HEK293 (cell line): ENCODE data around the gene RNF10.
A peak's percentile ranks its signal among the peaks of the same experiment; 100 is the strongest.

Experiments used
- CTCF ChIA-PET: fragments of 350-600 bp; formaldehyde crosslinking; extraction: SDS; loops from one replicate; lab custom pipeline; 2021; ENCODE audit warnings: antibody characterized with exemption; lab: Yijun Ruan, JAX
- POLR2A ChIA-PET: fragments of 300-600 bp; formaldehyde crosslinking; extraction: SDS; loops from one replicate; lab custom pipeline; 2020; ENCODE audit warnings: antibody characterized with exemption, inconsistent platforms; lab: Yijun Ruan, JAX
- H3K27ac ChIP-seq: fragments of 200-500 bp; sonication (Bioruptor generic); 2 replicates; pipeline ENCODE4 v1.5.1; 2014; ENCODE audit warnings: low read depth, low read length, control low read depth, inconsistent platforms; ENCODE audit errors: extremely low read depth
- H3K36me3 ChIP-seq, 2 experiments: fragments of 200-500 bp in 1 of 2; sonication (Bioruptor generic) in 1 of 2; 1 replicate in 1 of 2; 2 replicates in 1 of 2; pipeline ENCODE4 v1.5.1; 2014 to 2017; ENCODE audit warnings: inconsistent platforms in 2 of 2, low read length in 2 of 2; ENCODE audit not compliant: control insufficient read depth in 2 of 2, insufficient read depth in 1 of 2
- H3K4me1 ChIP-seq: fragments of 200-500 bp; sonication (Bioruptor generic); 2 replicates; pipeline ENCODE4 v1.5.1; 2014; ENCODE audit warnings: mild to moderate bottlenecking, low read length, inconsistent platforms; ENCODE audit not compliant: control insufficient read depth, insufficient read depth
- H3K4me3 ChIP-seq: 2 replicates; pipeline ENCODE4 v1.5.1; 2011; ENCODE audit warnings: low read depth, mild to moderate bottlenecking, control low read depth, low read length, moderate library complexity
- H3K9me3 ChIP-seq: fragments of 200-500 bp; sonication (Bioruptor generic); 2 replicates; pipeline ENCODE4 v1.5.1; 2014; ENCODE audit warnings: low read depth, low read length, inconsistent platforms; ENCODE audit not compliant: control insufficient read depth, insufficient read depth
- FEZF1 ChIP-seq: fragments of 450-650 bp; formaldehyde crosslinking; IDR thresholded peaks from 2 replicates; pipeline ENCODE4 v1.5.1; 2016; ENCODE audit warnings: missing biosample characterization, missing genetic modification characterization
- HOXD13 ChIP-seq: sonication (generic); formaldehyde crosslinking; IDR thresholded peaks from 2 replicates; pipeline ENCODE4 v1.8.0; 2022; ENCODE audit warnings: missing genetic modification reagents, borderline replicate concordance
- KLF1 ChIP-seq: fragments of 450-650 bp; formaldehyde crosslinking; IDR thresholded peaks from 2 replicates; pipeline ENCODE4 v1.5.1; 2016; ENCODE audit warnings: missing biosample characterization, missing genetic modification characterization
- KLF9 ChIP-seq: fragments of 450-650 bp; formaldehyde crosslinking; IDR thresholded peaks from 2 replicates; pipeline ENCODE4 v1.5.1; 2016; ENCODE audit warnings: missing biosample characterization, missing genetic modification characterization, low read depth
- PRDM6 ChIP-seq: fragments of 450-650 bp; formaldehyde crosslinking; IDR thresholded peaks from 2 replicates; pipeline ENCODE4 v1.5.1; 2017; ENCODE audit warnings: missing biosample characterization, missing genetic modification characterization
- SP3 ChIP-seq: fragments of 450-650 bp; formaldehyde crosslinking; IDR thresholded peaks from 2 replicates; pipeline ENCODE4 v1.5.1; 2016; ENCODE audit warnings: missing biosample characterization, missing genetic modification characterization
- SP7 ChIP-seq: fragments of 450-650 bp; formaldehyde crosslinking; IDR thresholded peaks from 2 replicates; pipeline ENCODE4 v1.5.1; 2016; ENCODE audit warnings: missing biosample characterization, missing genetic modification characterization
- ZBTB44 ChIP-seq: fragments of 450-650 bp; IDR thresholded peaks from 2 replicates; pipeline ENCODE4 v1.5.1; 2018; ENCODE audit warnings: missing biosample characterization, mild to moderate bottlenecking, missing genetic modification characterization
- ZBTB48 ChIP-seq: fragments of 450-650 bp; formaldehyde crosslinking; IDR thresholded peaks from 2 replicates; pipeline ENCODE4 v1.5.1; 2016; ENCODE audit warnings: missing biosample characterization, missing genetic modification characterization
- ZNF155 ChIP-seq: fragments of 450-650 bp; formaldehyde crosslinking; IDR thresholded peaks from 2 replicates; pipeline ENCODE4 v1.5.1; 2016; ENCODE audit warnings: missing biosample characterization, missing genetic modification characterization
- ZNF16 ChIP-seq: fragments of 450-650 bp; formaldehyde crosslinking; IDR thresholded peaks from 2 replicates; pipeline ENCODE4 v1.5.1; 2016; ENCODE audit warnings: low read depth, missing biosample characterization, missing genetic modification characterization
- ZNF37A ChIP-seq: fragments of 450-650 bp; IDR thresholded peaks from 2 replicates; pipeline ENCODE4 v1.5.1; 2018; ENCODE audit warnings: missing biosample characterization, missing genetic modification characterization
- ZNF530 ChIP-seq: fragments of 450-650 bp; formaldehyde crosslinking; IDR thresholded peaks from 2 replicates; pipeline ENCODE4 v1.5.1; 2016; ENCODE audit warnings: low read depth, missing biosample characterization, missing genetic modification characterization
- ZNF580 ChIP-seq: fragments of 450-650 bp; formaldehyde crosslinking; IDR thresholded peaks from 2 replicates; pipeline ENCODE4 v1.5.1; 2016; ENCODE audit warnings: missing biosample characterization, missing genetic modification characterization
- ZNF639 ChIP-seq: fragments of 450-650 bp; formaldehyde crosslinking; IDR thresholded peaks from 2 replicates; pipeline ENCODE4 v1.5.1; 2016; ENCODE audit warnings: missing biosample characterization, missing genetic modification characterization
- ZNF76 ChIP-seq: fragments of 450-650 bp; formaldehyde crosslinking; IDR thresholded peaks from 2 replicates; pipeline ENCODE4; 2016; ENCODE audit warnings: low read depth, missing biosample characterization, missing genetic modification characterization, borderline replicate concordance
- ZNF830 ChIP-seq: fragments of 450-650 bp; IDR thresholded peaks from 2 replicates; pipeline ENCODE4 v1.5.0; 2018; ENCODE audit warnings: missing biosample characterization, missing genetic modification characterization, low read depth, mild to moderate bottlenecking, moderate library complexity
- ZSCAN4 ChIP-seq: fragments of 450-650 bp; formaldehyde crosslinking; IDR thresholded peaks from 2 replicates; pipeline ENCODE4 v1.5.1; 2017; ENCODE audit warnings: missing biosample characterization, missing genetic modification characterization

Gene RNF10

GRCh38 chr12:120544691-120545090 lies 10.5 kb downstream of the RNF10 start (continued):
- TF ChIP-seq PRDM6 (tag by site-specific recombination) (peak; percentile 69; the same call in 1 of the 2 replicates), HOXD13 (CRISPR knock-in tag) (no peak), ZNF16 (tag by site-specific recombination) (no peak), SP7 (peak; percentile 51; the same call in 1 of the 2 replicates), ZNF37A (no peak)
- TF ChIP-seq, all 188 proteins: peak for 3

GRCh38 chr12:120546050-120546386 lies 11.9 kb downstream of the RNF10 start:
- H3K36me3 ChIP-seq, result peaks cover 36 to 66% of the 10 kb centered on the region in 2 experiments
- CTCF ChIA-PET, result interaction anchor here (0.8 kb wide), 1 partner anchor 12 kb away, joined by 3 read pairs; the partner anchor contains the start of gene RNF10

GRCh38 chr12:120554678-120555077 lies 20.5 kb downstream of the RNF10 start:
- no peak for TF ChIP-seq KLF9 (tag by site-specific recombination)
- no peak for TF ChIP-seq ZNF155 (tag by site-specific recombination)
- POLR2A ChIA-PET, result no interaction called here
- Histone ChIP-seq H3K9me3 (no peaks in the 10 kb centered on the region), H3K4me3 (no peak overlapping the region), H3K27ac (no peak overlapping the region), H3K4me1 (no peaks in the 10 kb centered on the region), H3K36me3 (peaks cover 66 to 72% of the 10 kb centered on the region in 2 experiments)
- CTCF ChIA-PET, result interaction anchor here (1.3 kb wide), 1 partner anchor 23 kb away, joined by 3 read pairs; no protein-coding TSS in a partner anchor

More at GRCh38 chr12:120546050-120546386, 11.9 kb downstream of the RNF10 start:
- Histone ChIP-seq H3K9me3 (no peaks in the 10 kb centered on the region), H3K4me1 (no peaks in the 10 kb centered on the region; the same call in 1 of the 2 replicates), H3K27ac (no peak overlapping the region), H3K4me3 (no peak overlapping the region)
- TF ChIP-seq ZBTB48 (tag by site-specific recombination) (no peak), ZSCAN4 (tag by site-specific recombination) (no peak), KLF1 (tag by site-specific recombination) (peak; percentile 63), SP7 (no peak), ZNF580 (tag by site-specific recombination) (no peak)
- POLR2A ChIA-PET, result interaction anchor here (0.6 to 0.8 kb wide), 2 partner anchors 9 to 49 kb away, joined by 3 to 4 read pairs; no protein-coding TSS in a partner anchor

- Histone ChIP-seq H3K9me3 (no peaks in the 10 kb centered on the region), H3K27ac (no peak overlapping the region), H3K4me1 (no peaks in the 10 kb centered on the region), H3K4me3 (no peak overlapping the region), H3K36me3 (peaks cover 75 to 84% of the 10 kb centered on the region in 2 experiments)
- TF ChIP-seq ZNF530, result no peak
- no peak for TF ChIP-seq ZNF76
- CTCF ChIA-PET, result no interaction called here
- POLR2A ChIA-PET, result no interaction called here
Observed at GRCh38 chr12:120557589-120557988, 23.4 kb downstream of the RNF10 start.

GRCh38 chr12:120562906-120563305 lies 28.8 kb downstream of the RNF10 start:
- POLR2A ChIA-PET, result no interaction called here
- no peaks in the 10 kb centered on the region for H3K4me1 ChIP-seq
- no peak overlapping the region for H3K4me3 ChIP-seq
- TF ChIP-seq SP3 (tag by site-specific recombination) (no peak), ZNF830 (tag by site-specific recombination) (no peak), ZNF639 (tag by site-specific recombination) (no peak), ZBTB44 (tag by site-specific recombination) (no peak), ZNF37A (no peak), FEZF1 (tag by site-specific recombination) (no peak)
- TF ChIP-seq, all 188 proteins: peak for 0
- H3K27ac ChIP-seq, result no peak overlapping the region
- no peaks in the 10 kb centered on the region for H3K9me3 ChIP-seq
- peaks cover 81 to 83% of the 10 kb centered on the region in 2 experiments for H3K36me3 ChIP-seq
- CTCF ChIA-PET, result interaction anchor here (0.6 kb wide), 1 partner anchor 403 kb away, joined by 3 read pairs; no protein-coding TSS in a partner anchor
